GM12892 (cell line): ENCODE data around the gene NKD1.

Experiments used
- POLR2A ChIP-seq: IDR thresholded peaks from 2 replicates; pipeline ENCODE4 v1.6.1; 2011; ENCODE audit warnings: low read depth, low read length, control low read depth
- POLR2AphosphoS5 ChIP-seq: IDR thresholded peaks from 2 replicates; pipeline ENCODE4 v1.6.1; 2011; ENCODE audit warnings: low read depth, low read length, control low read depth
- TAF1 ChIP-seq: IDR thresholded peaks from 2 replicates; pipeline ENCODE4 v1.6.1; 2011; ENCODE audit warnings: low read depth, mild to moderate bottlenecking, control low read depth, low read length, borderline replicate concordance

- 0 out of 2 replicates have a peak, but pooled peaks have one; percentile 34 for TF ChIP-seq POLR2A
- TF ChIP-seq TAF1, result no peak
- TF ChIP-seq POLR2AphosphoS5, result no peak
These were observed 123.6 kb downstream of the NKD1 start for GRCh38 chr16:50671644-50672260.
